Transverse colon (tissue), 4 donors: Measurements from ENCODE around the gene HAND2. TPM values are rescaled to one million over a fixed set of nuclear protein-coding genes. Genes with fewer than 3 reads are reported as not detected.
A peak's percentile ranks its signal among the peaks of the same experiment; 100 is the strongest.

Source experiments
- DNase-seq: peaks from one replicate; pipeline ENCODE4 v3.0.0-alpha.2; 2019
- H3K27ac ChIP-seq, 4 donors: fragments of 200-600 bp; sonication (generic); 2 replicates each; pipeline ENCODE4 v1.5.1; 2016 to 2018; ENCODE audit warnings: inconsistent platforms in 4 of 4
- H3K27me3 ChIP-seq: fragments of 200-600 bp; sonication (generic); 2 replicates; pipeline ENCODE4 v1.5.1; 2017; ENCODE audit warnings: inconsistent platforms
- H3K36me3 ChIP-seq, 4 donors: fragments of 200-600 bp; sonication (generic); 2 replicates each; pipeline ENCODE4 v1.5.1; 2017 to 2019; ENCODE audit warnings: inconsistent platforms in 4 of 4
- H3K4me1 ChIP-seq, 4 donors: fragments of 200-600 bp; sonication (generic); 2 replicates each; pipeline ENCODE4 v1.5.1; 2017 to 2020; ENCODE audit warnings: inconsistent platforms in 4 of 4
- H3K4me3 ChIP-seq, 4 donors: fragments of 200-600 bp; sonication (generic); 1 replicate in 1 of 4; 2 replicates in 3 of 4; pipeline versions ENCODE4 v1.5.1 to v1.6.1; 2017 to 2019; ENCODE audit warnings: inconsistent platforms in 4 of 4
- H3K9me3 ChIP-seq, 2 donors: fragments of 200-600 bp; sonication (generic); 2 replicates each; pipeline ENCODE4 v1.5.1; 2017 to 2019; ENCODE audit warnings: inconsistent platforms in 2 of 2
- CTCF ChIP-seq, 5 experiments: fragments of 200-600 bp in 3 of 5; fragments of 450-650 bp in 2 of 5; sonication (generic) in 3 of 5; IDR thresholded peaks; 1 replicate in 2 of 5; 2 replicates in 3 of 5; pipeline ENCODE4 v1.5.1; 2016 to 2017; ENCODE audit warnings: antibody characterized with exemption in 5 of 5, inconsistent platforms in 3 of 5, mild to moderate bottlenecking in 2 of 5, moderate library complexity in 1 of 5
- EP300 ChIP-seq: sonication (generic); formaldehyde crosslinking; IDR thresholded peaks from one replicate; pipeline ENCODE4 v1.6.1; 2017; ENCODE audit warnings: antibody characterized with exemption, low read depth
- POLR2A ChIP-seq: fragments of 450-650 bp; IDR thresholded peaks from one replicate; pipeline ENCODE4 v1.6.1; 2016; ENCODE audit warnings: antibody characterized with exemption, mild to moderate bottlenecking, moderate library complexity
- POLR2AphosphoS5 ChIP-seq, 3 donors: sonication (generic); formaldehyde crosslinking; IDR thresholded peaks; one replicate each; pipeline ENCODE4 v1.6.1; 2016; ENCODE audit warnings: antibody characterized with exemption in 3 of 3
- WGBS, 2 donors: methylation state at CpG; one replicate each; pipeline ENCODE4 v1.1.5; 2018; ENCODE audit warnings: low coverage in 1 of 2; 5-methylcytosine and 5-hydroxymethylcytosine counted together
- in situ Hi-C, 4 donors: fragments of 200-750 bp; cut with MboI; loops; one replicate each; pipeline versions ENCODE4 v1.15.0 to v1.15.1; 2017; ENCODE audit warnings: low sequenced_read_pairs in 3 of 4, low pct_ligation_motif_present in 1 of 4, low pct_unique_long_range_greater_than_20kb in 1 of 4
- intact Hi-C: fragments of 100-400 bp; cut with DNase I; formaldehyde crosslinking; loops from one replicate; pipeline ENCODE4 v1.15.1; 2023; ENCODE audit warnings: low total_unique reads
- total RNA-seq, 4 donors: library from RNA; depleted of rRNA; stranded (reverse); fragments of >200 nt; gene quantifications; one replicate each; pipeline ENCODE4 v1.1.0, GENCODE V29; 2016

Gene HAND2
- total RNA-seq, 4 donors from 2014 or later: 24.6 to 87.6 (median 40.9) TPM

DNA sequence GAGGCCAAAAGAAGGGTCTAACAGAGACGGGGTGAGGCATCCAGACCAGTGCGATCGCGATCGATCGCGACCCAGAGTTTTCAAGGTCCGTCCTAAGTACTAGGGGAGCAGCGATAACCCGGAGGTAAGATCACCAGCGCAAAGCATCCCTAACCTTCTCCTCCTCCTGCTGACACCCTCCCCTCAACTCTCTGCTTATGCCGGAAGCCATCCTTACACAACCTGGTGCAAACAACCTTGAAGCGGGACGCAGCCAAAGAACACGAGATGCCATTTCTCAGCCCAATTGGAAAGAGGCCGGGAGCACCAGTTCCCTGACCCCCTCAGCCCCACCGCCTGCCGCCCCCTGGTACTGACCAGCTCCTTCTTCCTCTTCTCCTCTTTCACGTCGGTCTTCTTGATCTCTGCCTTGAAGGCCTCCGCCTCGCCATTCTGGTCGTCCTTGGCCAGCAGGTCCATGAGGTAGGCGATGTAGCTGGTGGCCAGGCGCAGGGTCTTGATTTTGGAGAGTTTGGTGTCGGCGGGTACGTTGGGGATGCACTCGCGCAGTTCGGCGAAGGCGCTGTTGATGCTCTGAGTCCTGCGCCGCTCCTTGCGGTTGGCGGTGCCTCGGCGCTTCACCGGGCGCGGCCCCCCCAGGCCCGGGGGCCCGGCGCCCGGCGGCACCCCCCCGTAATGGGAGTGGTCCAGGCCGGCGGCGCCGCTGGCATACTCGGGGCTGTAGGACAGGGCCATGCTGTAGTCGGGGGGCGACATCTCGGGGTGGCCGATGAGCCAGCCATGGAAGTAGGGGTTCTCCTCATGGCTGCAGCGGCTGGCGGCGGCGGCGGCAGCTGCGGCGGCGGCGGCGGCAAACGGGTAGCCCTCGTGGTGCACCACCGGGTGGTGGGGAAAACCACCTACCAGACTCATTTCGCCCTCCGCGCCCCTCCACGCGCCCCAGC is 1.4 kb downstream of the HAND2 start:
- no peaks in the 10 kb centered on the region for H3K9me3 ChIP-seq
- no peak for DNase-seq
- peaks cover 99% of the 10 kb centered on the region for H3K27me3 ChIP-seq
- H3K4me3 ChIP-seq: peak overlapping the region; percentile 40 to 83 (median 55)
- TF ChIP-seq POLR2AphosphoS5 (IDR thresholded peaks at IDR 0.05): no peak
- no peak for TF ChIP-seq POLR2A
- no peak for TF ChIP-seq EP300
- no peak for TF ChIP-seq CTCF (IDR thresholded peaks at IDR 0.05)
- 15 to 16% methylated on average over 7 to 47 of the region's 75 CpGs for WGBS, 2 donors
- peaks cover 0 to 19% (median 5%) of the 10 kb centered on the region in 4 donors for H3K4me1 ChIP-seq
- H3K36me3 ChIP-seq: no peaks in the 10 kb centered on the region
- peak overlapping the region; percentile 81 to 95 (median 89) for H3K27ac ChIP-seq
- in situ Hi-C loops: no loop called here
- intact Hi-C loops: no loop called here

GRCh38 chr4:173527103-173527891 is 2.7 kb downstream of the HAND2 start:
- no peaks in the 10 kb centered on the region for H3K9me3 ChIP-seq
- H3K4me1 ChIP-seq: peaks cover 0 to 27% (median 8%) of the 10 kb centered on the region in 4 donors
- no peak for DNase-seq
- TF ChIP-seq POLR2AphosphoS5 (IDR thresholded peaks at IDR 0.05) (no peak), CTCF (IDR thresholded peaks at IDR 0.05) (no peak), EP300 (no peak), POLR2A (no peak)
- WGBS, 2 donors: 13 to 21% methylated on average over 6 to 42 of the region's 42 CpGs
- H3K36me3 ChIP-seq: no peaks in the 10 kb centered on the region
- peaks cover 99% of the 10 kb centered on the region for H3K27me3 ChIP-seq
- H3K4me3 ChIP-seq: peak overlapping the region; percentile 40 to 83 (median 55)
- intact Hi-C loops (no loop called here), in situ Hi-C loops (no loop called here)
- H3K27ac ChIP-seq: peak overlapping the region; percentile 81 to 95 (median 89)

DNA sequence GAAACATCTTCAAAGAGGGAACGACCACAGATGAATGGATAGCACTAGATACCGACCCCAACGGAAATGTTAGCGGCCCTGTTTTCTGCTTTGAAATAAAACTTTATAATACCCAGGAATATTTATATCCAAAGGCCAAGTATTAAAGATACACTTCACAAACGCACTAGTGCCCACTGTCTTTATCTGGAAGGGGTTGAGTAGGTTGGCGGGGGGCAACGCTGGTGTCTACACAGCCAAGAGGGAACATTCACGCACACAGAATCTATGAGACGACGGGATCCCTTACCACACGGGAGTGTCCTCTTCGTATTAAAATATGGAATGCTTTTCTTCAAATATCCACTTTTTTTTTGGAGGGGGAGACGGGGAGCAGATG is 3.3 kb downstream of the HAND2 start:
- no peak for DNase-seq
- Histone ChIP-seq H3K9me3 (no peaks in the 10 kb centered on the region), H3K4me1 (peaks cover 0 to 33% (median 10%) of the 10 kb centered on the region in 4 donors), H3K27ac (peak overlapping the region; percentile 81 to 95 (median 89)), H3K4me3 (peak overlapping the region; percentile 40 to 83 (median 55)), H3K27me3 (peaks cover 99% of the 10 kb centered on the region), H3K36me3 (no peaks in the 10 kb centered on the region)
- intact Hi-C loops (no loop called here), in situ Hi-C loops (no loop called here)
- WGBS, 2 donors: 13 to 34% methylated on average over 11 to 13 of the region's 13 CpGs
- TF ChIP-seq CTCF (IDR thresholded peaks at IDR 0.05): no peak
- TF ChIP-seq POLR2AphosphoS5 (IDR thresholded peaks at IDR 0.05): no peak
- no peak for TF ChIP-seq POLR2A
- no peak for TF ChIP-seq EP300

DNA sequence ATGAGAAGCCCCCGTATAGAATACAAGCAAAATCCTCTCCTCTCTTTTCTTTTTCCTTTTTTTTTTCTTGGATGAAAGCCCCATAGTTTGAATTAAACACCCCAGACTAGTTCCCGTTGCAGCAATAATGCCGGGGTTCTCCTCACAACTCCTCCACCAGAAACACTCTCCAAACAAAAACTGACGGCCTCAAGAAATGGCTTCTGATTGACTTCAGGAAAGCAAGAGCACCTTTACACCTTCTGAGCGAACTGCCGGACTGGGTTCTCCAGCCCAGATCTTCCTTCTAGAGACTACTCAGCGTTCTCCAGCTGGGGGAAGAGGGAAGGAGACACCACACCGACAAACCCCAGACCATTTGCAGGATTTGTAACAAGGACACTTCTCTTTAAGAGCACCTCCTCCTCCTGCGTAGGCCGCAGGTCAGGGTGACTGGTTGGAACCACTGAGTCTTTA is 4.0 kb downstream of the HAND2 start:
- Histone ChIP-seq H3K9me3 (no peaks in the 10 kb centered on the region), H3K27ac (peak overlapping the region; percentile 81 to 95 (median 89)), H3K4me3 (peak overlapping the region; percentile 40 to 83 (median 55)), H3K4me1 (peaks cover 0 to 39% (median 16%) of the 10 kb centered on the region in 4 donors), H3K36me3 (no peaks in the 10 kb centered on the region), H3K27me3 (peaks cover 99% of the 10 kb centered on the region)
- in situ Hi-C loops (no loop called here), intact Hi-C loops (no loop called here)
- TF ChIP-seq POLR2AphosphoS5 (IDR thresholded peaks at IDR 0.05) (no peak), CTCF (IDR thresholded peaks at IDR 0.05) (no peak), EP300 (no peak), POLR2A (no peak)
- no peak for DNase-seq
- WGBS, 2 donors: 20 to 42% methylated on average over 4 to 10 of the region's 10 CpGs
